ENCODE results near the gene CARMIL1. TPM values are rescaled to one million over a fixed set of nuclear protein-coding genes. Genes with fewer than 3 reads are reported as not detected.
A peak's percentile ranks its signal among the peaks of the same experiment; 100 is the strongest.

Gene CARMIL1
- total and polyA plus RNA-seq, 2 of the 8 experiments (the other 6 are each of a cell fraction or from before 2014, with no cell fraction given) = 20.3 to 40.4 TPM

GRCh38 chr6:25413207-25413905, 134.2 kb downstream of the CARMIL1 start:
- Histone ChIP-seq H2AFZ (ENCODE audit: low read length) (no peak overlapping the region), H2BK20ac (ENCODE audit: low read length) (no peak overlapping the region), H4K91ac (replicated peaks; ENCODE audit: insufficient read length, low read length) (no peak overlapping the region), H3K4me3 (ENCODE audit: extremely low read depth in 1 of 4, insufficient read depth in 2 of 4, low read depth in 3 of 4, low read length in 4 of 4) (peak overlapping the region in 1 of 4 experiments; percentile 1; a peak in 1 of 8 replicates), H3K9me3 (ENCODE audit: insufficient read depth in 2 of 2, low read depth in 1 of 2, low read length in 1 of 2) (no peaks in the 10 kb centered on the region), H4K8ac (ENCODE audit: extremely low read depth, insufficient read depth, low read length) (no peak overlapping the region), H4K20me1 (replicated peaks in 1 of 2; ENCODE audit: control insufficient read depth in 1 of 2, insufficient read depth in 2 of 2, low read length in 2 of 2) (no peaks in the 10 kb centered on the region), H2BK120ac (replicated peaks; ENCODE audit: low read depth, low read length) (no peak overlapping the region), H3K4me2 (ENCODE audit: insufficient read depth in 1 of 2, low read depth in 2 of 2, low read length in 2 of 2) (0 out of 4 replicates have a peak overlapping the region, but pooled peaks of 1 of the 2 experiments have one; percentile 5), H3K27me3 (replicated peaks in 1 of 4; ENCODE audit: control insufficient read depth in 3 of 4, extremely low read depth in 1 of 4, insufficient read depth in 3 of 4, low read length in 3 of 4) (no peaks in the 10 kb centered on the region), H3K23me2 (ENCODE audit: low read depth, low read length) (no peaks in the 10 kb centered on the region), H3K56ac (replicated peaks; ENCODE audit: insufficient read length, low read depth, low read length) (no peak overlapping the region), H2BK15ac (ENCODE audit: low read length) (no peak overlapping the region), H3K79me2 (ENCODE audit: control insufficient read depth in 1 of 2, insufficient read depth in 2 of 2, low read length in 2 of 2) (peaks cover 0 to 96% of the 10 kb centered on the region in 2 experiments; a peak in 3 of 4 replicates), H2AK5ac (ENCODE audit: low read depth, low read length) (no peak overlapping the region), H3K4me1 (replicated peaks in 1 of 4; ENCODE audit: control insufficient read depth in 3 of 4, insufficient read depth in 4 of 4, low read length in 3 of 4) (peaks cover 0 to 23% (median 16%) of the 10 kb centered on the region in 4 experiments; a peak in 4 of 7 replicates), H3K4ac (replicated peaks; ENCODE audit: insufficient read length, low read depth, low read length) (peak overlapping the region; percentile 19), H3K18ac (ENCODE audit: extremely low read depth, low read length) (no peak overlapping the region), H4K5ac (ENCODE audit: insufficient read length, low read depth, low read length) (no peak overlapping the region), H3K23ac (ENCODE audit: insufficient read length) (no peak overlapping the region), H2BK12ac (ENCODE audit: low read depth, low read length) (no peak overlapping the region), H3K36me3 (ENCODE audit: control insufficient read depth in 2 of 4, insufficient read depth in 4 of 4, low read length in 3 of 4) (no peaks in the 10 kb centered on the region; a peak in 1 of 8 replicates), H3K14ac (ENCODE audit: insufficient read length) (no peak overlapping the region), H2BK5ac (ENCODE audit: low read depth, low read length) (no peak overlapping the region), H3K27ac (ENCODE audit: low read depth, low read length) (no peak overlapping the region; the same call in 1 of the 2 replicates), H3K9ac (replicated peaks in 1 of 4; ENCODE audit: extremely low read depth in 1 of 4, low read depth in 3 of 4, low read length in 3 of 4) (no peak overlapping the region), H3K79me1 (ENCODE audit: low read depth, low read length) (peaks cover 10% of the 10 kb centered on the region; the same call in 1 of the 2 replicates)
- ChIA-PET CTCF (ENCODE audit: partially characterized antibody) (interaction anchor here (0.6 to 1.5 kb wide), 10 partner anchors 9 to 493 kb away, joined by 3 to 7 read pairs (median 3); no protein-coding TSS in a partner anchor), POLR2A (ENCODE audit: partially characterized antibody) (interaction anchor here (0.9 kb wide), 1 partner anchor 9 kb away, joined by 3 read pairs; no protein-coding TSS in a partner anchor)
- DNase-seq (ENCODE audit: low read depth in 1 of 2, low spot score in 2 of 2) (no peak), FAIRE-seq (no peak)
- 59% methylated on average over 1 of the region's 1 CpG; no CpG with 5 or more reads in 1 of the 2 experiments for WGBS, 2 experiments (ENCODE audit: extremely low coverage in 1 of 2, insufficient coverage in 1 of 2, insufficient read length in 1 of 2, insufficient replicate concordance in 2 of 2, low coverage in 1 of 2, low lambda C conversion rate in 2 of 2, missing lambda C conversion rate in 1 of 2)
- TF ChIP-seq CTCF (IDR thresholded peaks at IDR 0.05; ENCODE audit: control extremely low read depth in 1 of 3, insufficient read depth in 1 of 3, low read depth in 1 of 3, low read length in 3 of 3) (no peak), POU5F1 (IDR thresholded peaks at IDR 0.05; ENCODE audit: low read depth, low read length) (no peak), MAFK (IDR thresholded peaks at IDR 0.05; ENCODE audit: low read depth, low read length) (no peak), EZH2 (IDR thresholded peaks at IDR 0.05; ENCODE audit: low read depth, low read length, severe bottlenecking) (no peak), TBP (IDR thresholded peaks at IDR 0.05; ENCODE audit: low read depth, low read length) (no peak), TEAD4 (IDR thresholded peaks at IDR 0.05; ENCODE audit: low read depth, low read length) (no peak)

All from H1 (cell line).